Astrocyte of the cerebellum (primary cell): Measurements from ENCODE around the gene UST.

ENCODE experiments used
- DNase-seq: peaks from one replicate; pipeline ENCODE4 v3.0.0-alpha.2; 2011; ENCODE audit warnings: low read depth
- H3K4me3 ChIP-seq: 2 replicates; pipeline ENCODE4 v1.5.1; 2011; ENCODE audit warnings: mild to moderate bottlenecking, low read depth, low read length, moderate library complexity
- CTCF ChIP-seq: IDR thresholded peaks from 2 replicates; pipeline ENCODE4 v1.5.1; 2012; ENCODE audit warnings: low read length, low read depth, moderate library complexity, mild to moderate bottlenecking; ENCODE audit errors: missing control alignments
- in situ Hi-C: cut with HindIII; loops from 2 replicates; pipeline ENCODE4 v1.10.0; 2017; ENCODE audit warnings: low sequenced_read_pairs

Gene UST

GRCh38 chr6:149122850-149123821 lies 376.3 kb downstream of the UST start:
- no peak overlapping the region for H3K4me3 ChIP-seq
- in situ Hi-C loops = no loop called here
- no peak for TF ChIP-seq CTCF
- DNase-seq = no peak

- in situ Hi-C loops = no loop called here
- no peak for TF ChIP-seq CTCF
- H3K4me3 ChIP-seq = no peak overlapping the region
Observed at GRCh38 chr6:149125309-149125708, 378.5 kb downstream of the UST start.

More at GRCh38 chr6:149125309-149125708, 378.5 kb downstream of the UST start:
- no peak for DNase-seq
